Glomerular visceral epithelial cell (primary cell): ENCODE measurements around the gene LYPLAL1.
"Not testable (repeated sequence)": the region's sequence is repeated elsewhere in the genome, so short reads cannot be mapped to it uniquely, and the experiment has no call there.

ENCODE experiments used
- DNase-seq: peaks from one replicate; pipeline ENCODE4 v3.0.0-alpha.2; 2016; ENCODE audit errors: extremely low spot score

Gene LYPLAL1

GRCh38 chr1:219163401-219163954 lies 10.2 kb upstream of the LYPLAL1 start:
- DNase-seq: no peak

GRCh38 chr1:219171192-219171935 lies 2.3 kb upstream of the LYPLAL1 start:
- DNase-seq: peak; percentile 23

GRCh38 chr1:219172821-219173220 lies 857 bp upstream of the LYPLAL1 start:
- no peak for DNase-seq

DNA sequence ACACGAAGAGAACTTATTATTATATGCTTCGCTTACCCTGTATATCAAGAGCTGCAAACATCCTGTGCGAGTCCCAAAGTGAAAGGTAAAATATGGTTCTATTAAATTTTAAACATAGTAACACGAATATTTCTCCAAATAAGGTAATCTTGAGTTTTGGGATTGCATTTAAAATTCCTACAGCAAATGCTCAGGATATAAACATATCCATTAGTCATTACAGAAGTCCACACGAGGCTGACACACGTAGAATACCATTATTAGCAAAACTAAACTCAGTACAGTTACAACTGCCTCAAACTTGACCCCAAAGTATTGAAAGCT lies 282 bp upstream of the LYPLAL1 start:
- DNase-seq: no peak

DNA sequence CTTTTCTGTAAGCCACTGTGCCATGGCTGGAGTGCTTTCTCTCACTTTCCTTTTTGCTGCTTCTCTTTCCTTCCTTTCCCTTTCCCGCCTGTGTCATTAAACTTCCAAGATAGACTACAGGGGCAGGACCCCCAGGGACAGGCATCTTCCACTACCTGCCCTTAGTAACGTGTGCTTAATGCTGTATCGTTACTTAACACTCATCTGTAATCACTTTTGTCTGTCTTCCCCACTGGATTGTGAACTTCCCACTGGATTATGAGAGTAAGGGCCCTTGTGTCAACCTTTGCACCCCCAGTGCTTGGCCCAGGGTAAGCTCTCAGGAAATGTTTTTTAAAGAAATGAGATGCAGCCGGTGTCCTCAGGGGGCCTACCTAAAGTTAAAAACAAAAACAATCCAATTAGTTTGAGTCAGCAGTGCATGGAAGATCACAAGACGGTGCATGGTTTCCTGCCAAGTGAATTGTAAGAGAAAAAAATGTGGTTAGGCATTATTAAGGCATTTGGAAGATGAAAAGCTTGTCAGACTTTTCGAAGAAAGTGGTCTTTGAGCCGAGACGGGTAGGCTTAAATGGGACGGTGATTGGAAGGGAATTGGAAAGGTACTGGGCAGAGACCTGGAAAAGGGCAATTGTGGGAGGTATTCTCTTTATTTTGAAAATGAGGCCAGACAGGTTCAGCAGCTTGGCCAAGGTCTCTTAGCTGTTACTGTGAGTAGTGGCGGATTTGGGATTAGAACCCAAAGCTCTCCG lies 958 bp downstream of the LYPLAL1 start:
- DNase-seq: peak; percentile 52

- no peak for DNase-seq
These were observed 1.5 kb downstream of the LYPLAL1 start for GRCh38 chr1:219175212-219175564.

- DNase-seq: no peak
These were observed 2.5 kb downstream of the LYPLAL1 start for GRCh38 chr1:219176168-219176567.

DNA sequence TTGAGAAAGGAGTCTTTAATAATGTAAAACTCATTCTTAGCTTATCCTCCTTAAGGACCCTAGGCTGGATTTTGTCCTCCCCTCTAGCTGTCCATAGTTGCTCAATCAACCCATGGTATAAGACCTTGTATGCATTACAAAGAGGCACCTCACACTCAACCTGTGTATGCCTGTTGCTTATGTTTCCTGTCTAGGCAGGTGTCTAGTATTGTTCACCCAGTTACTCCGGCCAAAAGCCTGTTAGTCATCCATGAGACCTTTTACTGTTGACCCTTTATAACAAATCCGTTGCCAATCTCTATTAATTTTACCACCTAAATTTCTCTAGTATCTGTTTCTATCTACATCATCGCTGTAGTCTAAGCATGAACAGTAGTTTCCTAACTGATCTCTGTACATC lies 3.7 kb downstream of the LYPLAL1 start:
- DNase-seq: no peak

DNA sequence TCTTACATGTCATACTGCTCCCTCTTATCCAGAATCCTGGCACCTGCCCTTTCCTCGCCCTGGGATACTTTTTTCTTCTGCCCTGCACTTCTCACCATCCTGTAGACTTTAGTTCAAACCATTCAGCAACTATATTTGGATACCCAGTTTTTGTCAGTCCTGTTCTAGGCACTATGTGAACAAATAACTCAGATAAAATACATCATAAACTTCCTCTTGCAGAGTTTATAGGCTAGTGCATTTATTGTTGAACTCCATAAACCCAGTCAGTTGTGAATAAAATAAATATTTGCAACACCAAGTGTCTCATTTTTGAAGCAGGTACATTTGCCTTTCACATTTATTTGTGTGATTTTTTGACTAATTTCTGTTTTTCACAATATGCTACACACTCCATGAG lies 4.3 kb downstream of the LYPLAL1 start:
- no peak for DNase-seq

- DNase-seq: no peak
These were observed 5.6 kb downstream of the LYPLAL1 start for GRCh38 chr1:219179293-219179692.

GRCh38 chr1:219184337-219184736 lies 10.7 kb downstream of the LYPLAL1 start:
- no peak for DNase-seq

DNA sequence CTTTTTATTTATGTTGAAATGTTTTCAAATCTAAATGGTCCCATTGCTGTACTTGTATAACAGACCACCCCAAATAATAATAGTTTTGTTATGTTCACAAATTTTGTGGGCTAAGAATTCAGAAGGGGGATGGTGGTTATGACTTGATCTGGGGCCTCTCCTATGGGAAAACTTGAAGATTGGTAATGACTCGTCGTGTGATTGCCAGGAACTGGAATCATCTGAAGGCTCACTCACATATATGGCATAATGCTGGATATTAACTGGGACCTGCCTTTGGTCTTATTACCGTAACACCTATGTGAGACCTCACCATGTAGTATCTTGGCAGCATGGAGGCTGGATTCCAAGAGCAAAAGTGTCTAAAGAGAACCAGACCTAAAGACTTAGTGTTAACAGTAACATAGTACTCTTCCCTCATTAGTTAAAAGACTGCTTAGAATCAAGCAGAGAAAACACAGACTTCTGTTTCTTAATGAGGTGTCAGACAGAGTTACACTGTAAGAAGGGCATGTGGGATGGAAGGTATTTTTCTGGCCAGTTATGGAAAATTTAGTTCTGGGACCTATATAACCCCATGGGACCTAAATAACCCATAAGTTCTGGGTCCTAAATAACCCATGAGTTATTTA lies 11.9 kb downstream of the LYPLAL1 start:
- no peak for DNase-seq

- peak; percentile 17 for DNase-seq
These were observed 14.7 kb downstream of the LYPLAL1 start for GRCh38 chr1:219188331-219188803.

DNA sequence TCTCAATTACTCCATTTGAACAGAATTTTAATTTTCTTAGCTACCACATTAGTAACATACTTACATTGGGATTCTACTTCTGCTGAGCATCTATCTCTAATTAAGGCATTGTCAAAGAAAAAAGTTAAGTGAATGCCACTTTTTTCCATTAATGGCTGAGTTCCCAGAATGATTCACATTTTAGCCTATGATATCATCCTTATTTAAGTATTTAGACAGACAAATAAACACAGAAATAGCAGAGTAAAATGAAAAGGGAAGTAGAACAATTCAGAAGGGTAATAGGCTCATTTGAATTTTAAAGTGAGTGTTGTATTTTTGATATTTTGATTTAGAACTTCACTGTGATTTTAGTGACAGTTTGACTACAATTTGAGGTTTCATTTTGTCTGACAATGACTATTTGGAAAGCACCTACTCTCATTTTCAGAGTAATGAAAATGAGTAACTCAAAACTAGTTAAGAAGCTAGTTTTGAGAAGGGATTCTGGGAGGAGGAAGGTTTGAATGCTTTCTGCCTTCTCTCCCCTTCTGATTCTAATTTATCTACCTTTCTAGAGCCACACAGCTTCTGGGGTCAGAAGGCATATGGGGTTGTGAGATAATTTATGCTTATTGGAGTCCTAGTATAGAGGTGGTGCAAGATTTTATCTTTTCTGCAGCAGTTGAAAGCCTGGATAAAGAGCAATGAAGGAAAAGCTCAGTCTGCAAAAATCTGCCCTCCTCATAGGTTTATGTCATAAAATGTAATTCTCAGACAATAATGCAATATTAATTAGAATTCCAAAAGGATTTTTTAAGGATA lies 15.5 kb downstream of the LYPLAL1 start:
- peak; percentile 33 for DNase-seq

DNA sequence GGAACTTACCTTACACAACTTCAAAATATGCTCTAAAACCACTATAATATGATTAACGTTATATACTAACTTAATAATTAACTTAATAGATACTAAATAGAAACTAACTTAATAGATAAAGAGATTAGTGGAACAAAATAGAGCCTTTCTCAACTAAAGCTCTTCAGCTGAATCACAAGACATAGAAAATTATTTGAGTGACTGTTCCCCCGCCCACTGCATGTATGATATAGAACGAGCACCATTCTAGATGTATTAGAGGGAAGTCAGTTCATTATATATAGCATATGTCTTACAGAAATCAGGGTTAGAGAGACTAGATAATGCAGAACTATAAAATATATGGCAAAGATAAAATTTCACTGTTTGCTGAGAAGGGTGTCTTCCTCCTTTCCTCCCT lies 16.3 kb downstream of the LYPLAL1 start:
- DNase-seq: no peak

GRCh38 chr1:219190605-219191004 lies 16.9 kb downstream of the LYPLAL1 start:
- no peak for DNase-seq

GRCh38 chr1:219195833-219196232 lies 22.2 kb downstream of the LYPLAL1 start:
- DNase-seq: not testable (repeated sequence)

DNA sequence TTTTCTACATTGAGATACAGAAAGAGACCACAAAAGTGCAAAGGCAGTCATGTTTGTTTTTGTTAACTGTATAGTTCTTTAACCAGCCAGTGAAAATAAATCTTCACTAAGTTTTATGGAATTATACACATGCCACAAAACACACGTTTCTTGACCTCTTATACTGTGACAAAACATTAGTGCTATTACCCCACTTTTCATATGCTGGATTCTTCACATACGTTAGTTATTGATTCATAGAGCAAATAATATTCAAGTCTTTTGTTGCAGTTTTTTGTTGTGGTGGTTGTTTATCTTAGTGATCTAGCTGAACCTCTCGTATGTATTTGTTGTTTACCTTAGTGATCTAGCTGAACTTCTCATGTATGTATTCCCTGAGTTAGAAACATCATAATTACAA lies 28.0 kb downstream of the LYPLAL1 start:
- DNase-seq: no peak

DNA sequence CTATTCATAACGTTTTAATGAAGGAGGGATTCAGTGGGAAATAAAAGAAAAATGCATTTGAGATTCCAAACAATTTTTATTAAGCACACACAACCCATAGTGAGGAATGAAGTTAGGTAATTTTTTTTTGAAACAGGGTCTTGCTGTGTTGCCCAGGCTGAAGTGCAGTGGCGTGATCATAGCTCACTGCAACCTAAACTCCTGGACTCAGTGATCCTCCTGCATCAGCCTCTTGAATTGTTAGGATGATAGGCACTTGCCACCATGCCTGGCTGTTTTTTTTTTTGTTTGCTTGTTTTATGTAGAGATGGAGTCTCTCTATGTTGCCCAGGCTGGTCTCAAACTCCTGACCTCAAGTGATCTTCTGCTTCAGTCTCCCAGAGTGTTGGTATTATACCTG lies 28.9 kb downstream of the LYPLAL1 start:
- DNase-seq: no peak

GRCh38 chr1:219206350-219206749 lies 32.7 kb downstream of the LYPLAL1 start:
- no peak for DNase-seq

- DNase-seq: no peak
These were observed 35.9 kb downstream of the LYPLAL1 start for GRCh38 chr1:219209578-219209977.

DNA sequence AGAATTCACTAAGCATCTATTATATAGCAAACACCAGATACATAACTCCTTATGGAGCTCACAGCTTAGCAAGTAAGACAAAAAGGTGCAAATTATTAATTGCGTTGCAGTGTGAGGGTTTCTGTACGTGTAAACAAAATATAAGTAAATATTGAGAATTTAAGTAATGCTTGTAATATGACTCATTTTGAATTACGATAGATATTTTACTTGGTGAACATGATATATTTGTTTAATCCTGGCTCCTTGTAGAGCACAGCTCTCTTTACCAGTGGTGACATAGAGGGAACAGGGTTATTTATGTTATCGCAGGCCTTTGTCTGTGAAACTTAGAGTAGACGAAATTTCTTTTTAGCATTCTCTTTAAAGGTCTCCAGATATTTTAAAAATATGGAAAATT lies 36.4 kb downstream of the LYPLAL1 start:
- no peak for DNase-seq
